Ishikawa (cell line): ENCODE data around the gene CTDP1.

ENCODE experiments used
- CEBPB ChIP-seq: IDR thresholded peaks from 2 replicates; pipeline ENCODE4 v1.6.1; 2012
- CREB1 ChIP-seq: IDR thresholded peaks from 2 replicates; pipeline ENCODE4 v1.6.1; 2012; ENCODE audit warnings: low read depth
- EGR1 ChIP-seq: IDR thresholded peaks from 2 replicates; pipeline ENCODE4 v1.6.1; 2012
- EP300 ChIP-seq: IDR thresholded peaks from 2 replicates; pipeline ENCODE4 v1.6.1; 2012; ENCODE audit warnings: borderline replicate concordance
- FOXM1 ChIP-seq: IDR thresholded peaks from 2 replicates; pipeline ENCODE4 v1.6.1; 2012; ENCODE audit warnings: low read depth, borderline replicate concordance
- MAX ChIP-seq: IDR thresholded peaks from 2 replicates; pipeline ENCODE4 v1.6.1; 2012
- NFIC ChIP-seq: IDR thresholded peaks from 2 replicates; pipeline ENCODE4 v1.6.1; 2012
- RAD21 ChIP-seq: IDR thresholded peaks from 2 replicates; pipeline ENCODE4 v1.6.1; 2012; ENCODE audit warnings: low read depth
- REST ChIP-seq: IDR thresholded peaks from 2 replicates; pipeline ENCODE4 v1.6.1; 2012; ENCODE audit warnings: low read depth, mild to moderate bottlenecking
- TAF1 ChIP-seq: IDR thresholded peaks from 2 replicates; pipeline ENCODE4 v1.6.1; 2012; ENCODE audit warnings: low read depth, mild to moderate bottlenecking
- TCF12 ChIP-seq: IDR thresholded peaks from 2 replicates; pipeline ENCODE4 v1.6.1; 2012; ENCODE audit warnings: low read depth
- TEAD4 ChIP-seq: IDR thresholded peaks from 2 replicates; pipeline ENCODE4 v1.6.1; 2012
- USF1 ChIP-seq: IDR thresholded peaks from 2 replicates; pipeline ENCODE4 v1.6.1; 2012
- YY1 ChIP-seq: IDR thresholded peaks from 2 replicates; pipeline ENCODE4 v1.6.1; 2012; ENCODE audit warnings: low read depth
- ZBTB7A ChIP-seq: IDR thresholded peaks from 2 replicates; pipeline ENCODE4 v1.6.1; 2012; ENCODE audit warnings: low read depth

CTDP1 gene

GRCh38 chr18:79680891-79681339, 1.3 kb downstream of the CTDP1 start:
- TF ChIP-seq REST (no peak), ZBTB7A (no peak), TAF1 (no peak), EP300 (no peak), CEBPB (no peak), EGR1 (no peak), CREB1 (no peak), YY1 (no peak), FOXM1 (no peak)

- TF ChIP-seq EGR1 (no peak), RAD21 (no peak), FOXM1 (no peak), TCF12 (no peak), MAX (no peak), TEAD4 (no peak), TAF1 (no peak), NFIC (no peak)
These were observed 2.1 kb downstream of the CTDP1 start for GRCh38 chr18:79681484-79682387.

GRCh38 chr18:79682481-79682880, 2.9 kb downstream of the CTDP1 start:
- no peak for TF ChIP-seq FOXM1
- no peak for TF ChIP-seq MAX
- no peak for TF ChIP-seq EP300
- no peak for TF ChIP-seq ZBTB7A
- no peak for TF ChIP-seq YY1
- TF ChIP-seq CREB1, result no peak
- no peak for TF ChIP-seq EGR1
- TF ChIP-seq TCF12, result no peak
- TF ChIP-seq TAF1, result no peak

GRCh38 chr18:79682894-79683625, 3.5 kb downstream of the CTDP1 start:
- TF ChIP-seq MAX (no peak), EGR1 (no peak), YY1 (no peak)

GRCh38 chr18:79683626-79684282, 4.2 kb downstream of the CTDP1 start:
- TF ChIP-seq TCF12, result no peak
- TF ChIP-seq EGR1, result no peak
- no peak for TF ChIP-seq TAF1
- TF ChIP-seq YY1, result no peak

- TF ChIP-seq FOXM1 (no peak), TAF1 (no peak), MAX (no peak), CREB1 (no peak), CEBPB (no peak), RAD21 (no peak), TEAD4 (no peak), REST (no peak), EP300 (no peak), USF1 (no peak), NFIC (no peak), TCF12 (no peak), YY1 (no peak), ZBTB7A (no peak)
These were observed 4.7 kb downstream of the CTDP1 start for GRCh38 chr18:79684283-79684631.
